Ishikawa (cell line): ENCODE data around the gene BRICD5.

ENCODE experiments used
- CEBPB ChIP-seq: IDR thresholded peaks from 2 replicates; pipeline ENCODE4 v1.6.1; 2012
- EP300 ChIP-seq: IDR thresholded peaks from 2 replicates; pipeline ENCODE4 v1.6.1; 2012; ENCODE audit warnings: borderline replicate concordance
- MAX ChIP-seq: IDR thresholded peaks from 2 replicates; pipeline ENCODE4 v1.6.1; 2012
- NFIC ChIP-seq: IDR thresholded peaks from 2 replicates; pipeline ENCODE4 v1.6.1; 2012
- RAD21 ChIP-seq: IDR thresholded peaks from 2 replicates; pipeline ENCODE4 v1.6.1; 2012; ENCODE audit warnings: low read depth
- TAF1 ChIP-seq: IDR thresholded peaks from 2 replicates; pipeline ENCODE4 v1.6.1; 2012; ENCODE audit warnings: low read depth, mild to moderate bottlenecking
- TCF12 ChIP-seq: IDR thresholded peaks from 2 replicates; pipeline ENCODE4 v1.6.1; 2012; ENCODE audit warnings: low read depth
- TEAD4 ChIP-seq: IDR thresholded peaks from 2 replicates; pipeline ENCODE4 v1.6.1; 2012
- TF ChIP-seq, protein P1 (sequence below): IDR thresholded peaks from 2 replicates; pipeline ENCODE4 v1.6.1; 2012

- TF ChIP-seq EP300: no peak
- no peak for TF ChIP-seq TAF1
- TF ChIP-seq RAD21: no peak
- TF ChIP-seq MAX: no peak
- TF ChIP-seq CEBPB: no peak
- no peak for TF ChIP-seq TEAD4
- TF ChIP-seq TCF12: no peak
- TF ChIP-seq, protein P1, sequence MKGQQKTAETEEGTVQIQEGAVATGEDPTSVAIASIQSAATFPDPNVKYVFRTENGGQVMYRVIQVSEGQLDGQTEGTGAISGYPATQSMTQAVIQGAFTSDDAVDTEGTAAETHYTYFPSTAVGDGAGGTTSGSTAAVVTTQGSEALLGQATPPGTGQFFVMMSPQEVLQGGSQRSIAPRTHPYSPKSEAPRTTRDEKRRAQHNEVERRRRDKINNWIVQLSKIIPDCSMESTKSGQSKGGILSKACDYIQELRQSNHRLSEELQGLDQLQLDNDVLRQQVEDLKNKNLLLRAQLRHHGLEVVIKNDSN: no peak
- TF ChIP-seq NFIC: no peak
Measured at GRCh38 chr16:2211923-2212347, 1.3 kb upstream of the BRICD5 start.
